CD4-positive, alpha-beta T cell treated with Interleukin-12 subunit alpha and Interleukin-12 subunit beta, for 1 hour (primary cell): ENCODE measurements around the gene INPP5A.
"Not testable (repeated sequence)": the region's sequence is repeated elsewhere in the genome, so short reads cannot be mapped to it uniquely, and the experiment has no call there.

Source experiments
- DNase-seq: peaks from one replicate; pipeline ENCODE4 v3.0.0-alpha.2; 2020

Gene INPP5A

GRCh38 chr10:132730573-132730953 lies 193.0 kb downstream of the INPP5A start:
- no peak for DNase-seq

DNA sequence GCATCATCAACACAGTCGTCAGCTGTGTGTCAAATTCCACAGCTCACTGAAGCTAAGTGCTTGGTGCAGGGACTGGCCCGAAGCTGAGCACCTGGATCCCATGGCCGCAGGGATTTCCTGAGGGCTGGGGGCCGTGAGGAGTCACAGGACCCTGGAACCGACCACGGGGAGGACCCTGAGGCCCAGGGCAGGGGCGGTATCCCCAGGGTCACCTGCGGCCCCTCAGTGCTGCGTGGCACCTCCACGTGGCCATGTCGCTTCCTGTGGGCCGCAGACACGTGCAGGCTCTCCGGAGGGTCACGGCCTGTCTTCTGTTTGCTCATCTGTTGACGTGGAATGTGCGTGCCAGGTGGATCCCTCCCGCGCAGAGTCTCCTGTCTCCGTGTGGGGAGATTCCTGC lies 194.9 kb downstream of the INPP5A start:
- no peak for DNase-seq

DNA sequence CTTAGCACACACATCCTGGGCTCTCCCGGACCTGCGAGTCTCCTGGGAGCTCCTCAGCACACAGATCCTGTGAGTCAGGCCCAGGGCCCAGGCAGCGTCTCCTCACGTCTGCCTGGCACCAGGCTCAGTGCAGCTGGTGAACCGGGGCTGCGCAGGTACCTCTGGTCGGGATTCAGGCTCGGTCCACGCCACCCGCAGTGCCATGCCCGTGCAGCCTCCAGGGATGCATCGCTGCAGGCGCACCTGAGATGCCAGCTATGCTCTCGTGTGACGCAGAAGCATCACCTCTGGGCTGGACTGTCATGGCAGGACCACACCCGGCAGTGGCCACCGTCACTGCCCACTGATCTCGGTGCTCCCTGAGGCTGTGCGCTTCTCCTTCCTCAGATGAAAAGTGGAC lies 196.3 kb downstream of the INPP5A start:
- no peak for DNase-seq

- no peak for DNase-seq
These were observed 197.8 kb downstream of the INPP5A start for GRCh38 chr10:132735341-132735775.

GRCh38 chr10:132735923-132736391 lies 198.4 kb downstream of the INPP5A start:
- no peak for DNase-seq

DNA sequence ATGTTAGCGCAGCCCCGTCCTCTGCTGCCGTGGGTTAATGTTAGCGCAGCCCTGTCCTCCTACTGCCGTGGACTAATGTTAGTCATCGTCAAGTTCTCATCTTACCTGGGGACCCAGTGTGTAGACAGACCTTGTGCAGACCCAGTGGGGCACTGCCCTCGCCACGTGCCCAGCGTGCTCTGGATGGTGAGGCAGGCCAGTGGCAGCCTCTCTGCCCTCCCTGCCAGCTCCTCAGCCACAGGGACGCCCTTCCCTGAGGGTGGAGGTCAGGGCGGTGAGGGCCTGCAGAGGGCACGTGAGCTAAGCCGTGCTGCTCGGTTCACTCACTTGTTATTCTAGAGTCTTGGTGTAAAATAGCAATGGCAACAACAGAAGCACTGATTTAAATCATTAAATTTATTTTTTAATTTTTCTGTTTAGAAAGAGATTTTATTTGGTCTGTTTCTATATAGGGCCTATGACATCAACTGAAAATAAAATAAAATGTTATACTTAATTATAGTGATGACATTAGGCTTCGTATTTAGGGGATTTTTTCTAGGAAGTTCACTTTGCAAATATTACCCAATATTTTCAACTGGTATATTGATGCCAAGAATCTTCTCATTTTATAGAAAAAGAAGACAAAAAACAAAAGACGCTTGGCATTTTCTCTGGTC lies 199.9 kb downstream of the INPP5A start:
- DNase-seq, result no peak

GRCh38 chr10:132738454-132739224 lies 201.1 kb downstream of the INPP5A start:
- DNase-seq, result no peak

- no peak for DNase-seq
These were observed 201.6 kb downstream of the INPP5A start for GRCh38 chr10:132739225-132739613.

GRCh38 chr10:132740588-132740987 lies 203.0 kb downstream of the INPP5A start:
- DNase-seq, result no peak

DNA sequence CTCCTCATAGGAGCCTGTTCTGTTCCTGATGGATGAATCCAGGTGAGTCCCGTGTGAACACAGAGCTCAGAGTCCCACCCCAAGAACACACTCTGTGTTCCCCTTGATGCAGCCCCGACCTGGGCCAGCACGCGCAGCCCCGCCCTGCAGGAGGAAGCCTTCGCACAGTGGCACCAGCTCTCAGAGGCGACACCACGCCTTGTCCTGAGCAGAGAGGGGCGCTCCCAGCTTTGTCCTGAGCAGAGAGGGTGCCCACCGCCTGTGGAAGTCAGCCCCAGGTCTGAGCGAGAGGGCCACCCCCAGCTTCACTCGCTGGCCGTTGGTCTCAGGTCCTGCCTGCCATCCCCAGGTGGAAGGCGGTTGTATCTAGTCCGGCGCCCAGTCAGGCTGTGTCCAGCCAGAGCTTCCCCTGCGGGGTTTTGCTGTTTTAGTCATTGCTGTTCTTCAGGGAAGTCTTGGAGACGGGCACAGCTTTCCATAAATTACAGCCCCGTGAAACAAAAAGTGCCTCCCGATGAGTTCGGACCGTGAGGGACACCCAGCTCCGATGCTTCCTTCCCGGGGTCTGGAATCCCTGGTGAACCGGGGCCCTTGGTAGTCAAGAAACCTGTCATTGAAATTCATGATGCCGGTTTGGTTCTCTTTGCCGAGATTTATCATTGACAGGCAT lies 204.7 kb downstream of the INPP5A start:
- no peak for DNase-seq

DNA sequence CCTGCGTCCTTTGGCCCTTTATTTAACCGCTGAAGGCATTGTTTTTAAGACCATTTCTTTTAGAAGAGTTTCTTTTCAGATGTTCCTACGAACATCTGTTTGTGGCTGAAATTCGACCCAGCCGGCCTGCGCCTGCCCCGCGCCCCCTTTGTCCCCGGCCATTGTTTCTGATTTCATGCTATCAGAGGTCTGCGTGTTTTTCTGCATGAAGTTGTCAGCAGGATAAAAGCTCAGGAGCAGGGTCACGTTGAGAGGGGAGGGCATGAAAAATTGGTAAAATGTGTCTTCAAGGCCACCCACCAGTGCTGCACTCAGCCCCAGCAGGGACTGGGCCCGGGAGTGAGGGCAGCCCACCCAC lies 205.2 kb downstream of the INPP5A start:
- DNase-seq, result no peak

- not testable (repeated sequence) for DNase-seq
These were observed 205.8 kb downstream of the INPP5A start for GRCh38 chr10:132743196-132743924.

GRCh38 chr10:132743925-132744490 lies 206.4 kb downstream of the INPP5A start:
- no peak for DNase-seq

GRCh38 chr10:132744839-132745238 lies 207.3 kb downstream of the INPP5A start:
- DNase-seq, result no peak

DNA sequence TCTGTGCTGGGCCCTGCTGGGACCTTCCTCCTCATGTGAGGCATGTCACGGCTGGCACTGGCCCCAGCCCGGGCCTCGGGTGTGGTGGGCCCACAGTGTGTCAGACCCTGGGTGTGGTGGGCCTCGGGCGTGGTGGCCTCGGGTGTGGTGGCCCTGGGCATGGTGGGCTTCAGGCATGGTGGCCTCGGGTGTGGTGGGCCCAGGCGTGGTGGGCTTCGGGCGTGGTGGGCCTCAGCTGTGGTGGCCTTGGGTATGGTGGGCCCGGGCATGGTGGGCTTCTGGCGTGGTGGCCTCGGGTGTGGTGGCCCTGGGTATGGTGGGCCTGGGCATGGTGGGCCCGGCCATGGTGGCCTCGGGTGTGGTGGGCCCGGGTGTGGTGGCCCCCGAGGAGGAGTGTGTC lies 207.9 kb downstream of the INPP5A start:
- no peak for DNase-seq

GRCh38 chr10:132745971-132746370 lies 208.4 kb downstream of the INPP5A start:
- no peak for DNase-seq

- no peak for DNase-seq
These were observed 208.8 kb downstream of the INPP5A start for GRCh38 chr10:132746386-132746785.

- no peak for DNase-seq
These were observed 209.4 kb downstream of the INPP5A start for GRCh38 chr10:132746801-132747625.

DNA sequence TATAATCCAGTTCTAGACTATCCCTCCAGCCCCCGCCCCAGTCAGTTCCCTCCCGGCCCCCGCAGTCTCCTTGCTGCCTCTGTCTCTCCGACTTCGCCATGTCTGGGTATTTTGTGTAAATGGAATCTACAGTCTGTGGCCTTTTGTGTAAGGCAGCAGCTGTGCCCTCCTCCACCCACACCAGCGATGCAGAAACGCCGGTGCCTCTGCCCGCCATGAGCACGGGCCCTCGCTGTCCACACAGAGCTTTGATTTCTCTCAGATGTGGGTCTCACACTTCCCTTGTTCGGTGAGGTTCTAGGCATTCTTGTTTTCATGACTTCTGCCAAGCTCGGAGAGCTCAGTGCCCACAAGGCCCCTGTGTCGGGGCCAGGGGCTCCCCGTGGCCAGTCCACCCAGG lies 210.5 kb downstream of the INPP5A start:
- no peak for DNase-seq

- no peak for DNase-seq
These were observed 211.2 kb downstream of the INPP5A start for GRCh38 chr10:132748545-132749370.

GRCh38 chr10:132749371-132749795 lies 211.8 kb downstream of the INPP5A start:
- no peak for DNase-seq
